Measurements from ENCODE around the gene ENAH.

DNA sequence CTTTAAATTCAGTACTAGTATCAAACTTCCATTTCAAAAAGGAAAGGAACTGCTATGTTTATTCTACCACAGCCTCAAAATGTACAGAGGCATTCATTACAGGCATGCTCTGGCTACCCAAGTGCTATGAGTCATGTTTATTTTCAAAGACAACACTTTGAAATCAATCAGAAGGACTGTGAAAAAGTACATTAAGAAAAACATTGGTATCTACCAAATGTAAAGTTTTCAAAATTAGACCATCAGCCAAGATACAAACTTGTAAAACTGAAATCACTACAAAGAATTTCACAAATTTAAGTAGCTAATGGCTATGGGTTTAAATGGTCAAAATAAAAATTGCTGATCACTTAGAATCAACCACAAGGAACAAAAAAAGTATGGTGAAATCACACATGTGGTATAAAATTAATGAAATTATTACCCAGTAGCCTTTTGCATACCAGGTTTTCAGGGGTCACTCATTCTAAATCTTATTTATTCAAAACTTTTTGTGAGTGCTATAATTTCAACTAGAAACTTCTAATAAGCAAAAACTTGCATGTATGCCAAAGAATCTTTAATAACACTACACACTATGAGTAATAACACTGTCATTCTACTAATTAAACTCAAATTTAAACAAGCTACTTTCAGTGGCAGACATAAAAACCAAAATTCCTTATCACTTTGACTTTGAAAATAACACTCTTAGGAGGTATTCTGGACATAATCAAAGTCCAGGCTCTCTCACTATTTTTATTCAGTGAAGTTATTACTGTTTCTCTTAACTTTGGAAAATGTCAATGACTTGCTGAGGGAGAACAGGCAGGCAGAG, 49.2 kb downstream of the ENAH start:
- TF ChIP-seq, protein P1, sequence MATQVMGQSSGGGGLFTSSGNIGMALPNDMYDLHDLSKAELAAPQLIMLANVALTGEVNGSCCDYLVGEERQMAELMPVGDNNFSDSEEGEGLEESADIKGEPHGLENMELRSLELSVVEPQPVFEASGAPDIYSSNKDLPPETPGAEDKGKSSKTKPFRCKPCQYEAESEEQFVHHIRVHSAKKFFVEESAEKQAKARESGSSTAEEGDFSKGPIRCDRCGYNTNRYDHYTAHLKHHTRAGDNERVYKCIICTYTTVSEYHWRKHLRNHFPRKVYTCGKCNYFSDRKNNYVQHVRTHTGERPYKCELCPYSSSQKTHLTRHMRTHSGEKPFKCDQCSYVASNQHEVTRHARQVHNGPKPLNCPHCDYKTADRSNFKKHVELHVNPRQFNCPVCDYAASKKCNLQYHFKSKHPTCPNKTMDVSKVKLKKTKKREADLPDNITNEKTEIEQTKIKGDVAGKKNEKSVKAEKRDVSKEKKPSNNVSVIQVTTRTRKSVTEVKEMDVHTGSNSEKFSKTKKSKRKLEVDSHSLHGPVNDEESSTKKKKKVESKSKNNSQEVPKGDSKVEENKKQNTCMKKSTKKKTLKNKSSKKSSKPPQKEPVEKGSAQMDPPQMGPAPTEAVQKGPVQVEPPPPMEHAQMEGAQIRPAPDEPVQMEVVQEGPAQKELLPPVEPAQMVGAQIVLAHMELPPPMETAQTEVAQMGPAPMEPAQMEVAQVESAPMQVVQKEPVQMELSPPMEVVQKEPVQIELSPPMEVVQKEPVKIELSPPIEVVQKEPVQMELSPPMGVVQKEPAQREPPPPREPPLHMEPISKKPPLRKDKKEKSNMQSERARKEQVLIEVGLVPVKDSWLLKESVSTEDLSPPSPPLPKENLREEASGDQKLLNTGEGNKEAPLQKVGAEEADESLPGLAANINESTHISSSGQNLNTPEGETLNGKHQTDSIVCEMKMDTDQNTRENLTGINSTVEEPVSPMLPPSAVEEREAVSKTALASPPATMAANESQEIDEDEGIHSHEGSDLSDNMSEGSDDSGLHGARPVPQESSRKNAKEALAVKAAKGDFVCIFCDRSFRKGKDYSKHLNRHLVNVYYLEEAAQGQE (IDR thresholded peaks at IDR 0.05; ENCODE audit: low read depth): no peak
- TF ChIP-seq YY1 (IDR thresholded peaks at IDR 0.05; ENCODE audit: low read depth) (no peak), TAF1 (IDR thresholded peaks at IDR 0.05; ENCODE audit: low read depth) (no peak), RAD21 (IDR thresholded peaks at IDR 0.05; ENCODE audit: low read depth) (no peak), EP300 (IDR thresholded peaks at IDR 0.05; ENCODE audit: borderline replicate concordance) (no peak), CEBPB (IDR thresholded peaks at IDR 0.05) (no peak), TEAD4 (IDR thresholded peaks at IDR 0.05) (no peak), CREB1 (IDR thresholded peaks at IDR 0.05; ENCODE audit: low read depth) (no peak), TCF12 (IDR thresholded peaks at IDR 0.05; ENCODE audit: low read depth) (no peak), ZBTB7A (IDR thresholded peaks at IDR 0.05; ENCODE audit: low read depth) (no peak)
- TF ChIP-seq, protein P2, sequence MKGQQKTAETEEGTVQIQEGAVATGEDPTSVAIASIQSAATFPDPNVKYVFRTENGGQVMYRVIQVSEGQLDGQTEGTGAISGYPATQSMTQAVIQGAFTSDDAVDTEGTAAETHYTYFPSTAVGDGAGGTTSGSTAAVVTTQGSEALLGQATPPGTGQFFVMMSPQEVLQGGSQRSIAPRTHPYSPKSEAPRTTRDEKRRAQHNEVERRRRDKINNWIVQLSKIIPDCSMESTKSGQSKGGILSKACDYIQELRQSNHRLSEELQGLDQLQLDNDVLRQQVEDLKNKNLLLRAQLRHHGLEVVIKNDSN (IDR thresholded peaks at IDR 0.05): no peak

Data from Ishikawa (cell line).